Measurements from ENCODE around the gene TMEM50B.
"Not testable (repeated sequence)": the region's sequence is repeated elsewhere in the genome, so short reads cannot be mapped to it uniquely, and the experiment has no call there.

TMEM50B gene

DNA sequence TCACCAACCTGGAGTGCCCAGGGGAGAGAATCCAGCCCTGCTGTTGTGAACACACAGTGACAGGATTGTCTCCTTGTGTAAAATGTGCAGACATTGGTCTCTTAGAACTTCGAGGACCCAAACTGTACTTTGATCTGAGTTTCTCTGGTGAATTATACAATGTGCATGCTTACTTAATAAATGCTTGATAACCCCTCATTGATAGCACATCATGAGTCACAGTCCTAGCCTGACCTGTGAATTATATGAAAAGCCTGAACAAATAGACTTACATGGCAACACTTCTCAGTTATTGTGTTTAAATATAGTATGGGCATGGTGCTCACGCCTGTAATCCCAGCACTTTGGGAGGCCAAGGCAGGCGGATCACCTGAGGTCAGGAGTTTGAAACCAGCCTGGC, 53.9 kb downstream of the TMEM50B start:
- DNase-seq: no peak

DNA sequence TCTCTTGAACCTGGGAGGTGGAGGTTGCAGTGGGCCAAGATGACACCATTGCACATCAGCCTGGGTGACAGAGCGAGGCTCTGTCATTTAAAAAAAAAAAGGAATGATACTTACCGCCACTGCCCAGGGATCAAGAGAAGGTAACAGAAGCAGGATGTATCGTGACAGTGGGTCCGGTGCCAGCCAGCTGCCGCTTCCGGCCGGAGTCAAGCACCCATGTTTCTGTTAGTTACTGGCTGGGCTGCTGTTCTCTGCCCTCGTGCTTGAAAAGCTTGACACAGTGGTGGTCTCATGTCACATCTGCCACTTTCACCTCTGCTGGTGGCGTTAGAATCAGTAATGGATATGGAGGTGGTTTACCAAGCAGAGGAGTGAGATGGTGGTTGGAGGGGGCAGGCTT, 55.6 kb downstream of the TMEM50B start:
- no peak for DNase-seq

DNA sequence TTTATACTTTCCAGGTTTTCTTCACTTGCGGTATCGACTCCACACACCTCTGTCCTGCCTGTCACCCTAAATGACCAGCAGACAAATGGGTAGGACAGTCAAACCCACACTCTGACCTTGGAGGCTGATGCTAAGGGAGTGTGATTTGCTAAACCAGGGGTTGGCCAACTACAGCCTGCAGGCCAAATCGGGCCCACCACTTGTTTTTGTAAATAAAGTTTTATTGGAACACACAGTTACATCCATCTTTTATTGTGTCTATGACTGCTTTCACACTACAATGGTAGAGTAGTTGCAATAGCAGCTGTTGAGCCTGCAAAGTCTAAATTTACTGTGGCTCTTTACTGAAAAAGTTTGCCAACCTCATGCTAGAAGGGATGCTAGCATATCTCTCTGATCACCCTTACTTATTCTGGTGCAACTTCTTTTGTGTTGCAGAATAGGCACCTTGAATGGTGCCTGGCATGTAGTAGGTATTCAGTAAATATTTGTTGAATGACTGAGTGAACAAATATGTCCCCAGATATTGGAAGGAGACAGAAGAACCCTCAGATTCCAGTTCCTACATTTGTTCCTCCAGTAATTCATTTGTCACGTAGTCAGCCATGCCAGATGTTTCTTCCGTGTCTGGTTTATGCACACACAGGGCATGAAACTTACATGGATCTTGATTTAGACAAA, 57.9 kb downstream of the TMEM50B start:
- DNase-seq: no peak

DNA sequence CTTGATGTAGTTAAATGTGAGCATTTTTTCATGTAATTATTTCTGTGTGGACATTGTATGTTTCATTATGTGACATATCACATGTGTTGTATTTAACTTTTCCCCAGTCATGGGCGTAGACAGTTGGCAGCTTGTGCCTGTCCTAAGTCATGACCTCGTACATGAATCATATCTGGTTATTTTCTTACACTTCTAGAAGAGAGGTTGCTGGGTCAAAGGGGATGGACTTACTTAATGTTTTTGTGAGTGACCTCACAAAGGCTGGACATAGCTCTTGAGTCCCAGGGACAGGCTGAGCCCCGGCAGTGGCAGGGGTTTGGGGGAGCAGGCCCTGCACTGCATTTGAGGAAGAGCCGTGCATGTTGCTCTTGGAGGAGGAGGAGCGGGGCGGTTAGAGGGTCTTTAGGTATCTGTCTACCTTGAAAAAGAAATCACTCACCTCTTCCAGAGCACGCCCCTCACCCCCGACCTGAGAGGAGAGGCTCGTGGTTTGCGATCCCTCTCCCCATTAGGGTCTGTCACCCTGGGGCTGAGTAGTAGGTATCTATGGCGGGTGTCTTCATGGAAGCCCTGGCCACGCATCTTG, 60.1 kb downstream of the TMEM50B start:
- DNase-seq: no peak

DNA sequence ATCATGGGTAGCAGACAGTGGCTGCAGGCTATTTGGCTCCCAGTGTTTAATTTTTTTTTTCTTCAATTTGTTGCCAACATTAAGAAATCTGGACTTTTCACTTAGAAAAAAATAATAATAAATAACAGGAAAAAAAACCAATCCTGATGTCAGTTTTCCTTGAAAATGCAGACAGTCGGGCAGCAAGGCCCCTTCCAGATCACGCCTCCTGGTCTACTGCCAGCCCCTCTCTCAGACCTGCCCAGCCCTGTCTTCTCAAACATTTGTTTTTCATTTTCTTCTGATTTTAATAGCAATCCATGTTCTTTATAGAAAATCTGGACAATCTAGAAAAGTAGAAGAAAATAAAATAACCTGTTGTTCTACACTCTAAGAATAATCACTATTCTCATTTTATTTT, 61.1 kb downstream of the TMEM50B start:
- no peak for DNase-seq

DNA sequence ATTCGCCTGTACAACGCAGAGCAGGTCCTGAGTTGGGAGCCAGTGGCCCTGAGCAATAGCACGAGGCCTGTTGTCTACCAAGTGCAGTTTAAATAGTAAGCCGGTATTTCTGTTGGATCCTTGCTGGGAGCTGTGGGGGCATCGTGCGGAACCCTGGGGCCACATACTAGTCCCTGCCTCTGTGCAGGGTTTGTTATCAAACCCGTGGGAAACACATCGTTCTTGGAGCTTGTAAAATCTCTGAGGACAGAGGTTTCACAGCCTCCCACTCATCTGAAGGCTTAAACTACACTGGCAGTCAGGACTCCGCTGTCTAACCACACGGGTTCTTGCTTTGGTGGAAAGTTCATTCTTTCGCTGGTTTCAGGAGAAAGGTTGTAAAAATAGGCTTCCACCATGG, 64.8 kb downstream of the TMEM50B start:
- no peak for DNase-seq

DNA sequence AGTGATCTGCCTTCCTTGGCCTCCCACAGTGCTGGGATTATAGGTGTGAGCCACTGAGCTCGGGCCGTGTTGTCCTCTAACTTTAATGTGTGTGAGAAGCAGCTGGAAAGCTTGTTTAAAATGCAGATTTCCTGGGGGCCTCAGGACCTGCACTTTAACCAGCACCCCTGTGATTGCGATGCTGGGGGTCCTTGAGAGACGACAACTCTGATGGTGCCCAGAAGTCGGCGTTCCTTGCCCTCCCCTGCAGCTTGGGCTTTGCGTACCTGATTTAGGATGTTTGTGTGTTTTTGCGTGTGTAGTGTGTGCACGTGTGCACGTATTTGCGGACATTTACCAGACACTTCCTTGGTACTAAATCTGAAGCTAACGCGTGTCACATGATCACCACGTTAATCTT, 65.7 kb downstream of the TMEM50B start:
- DNase-seq: no peak

DNA sequence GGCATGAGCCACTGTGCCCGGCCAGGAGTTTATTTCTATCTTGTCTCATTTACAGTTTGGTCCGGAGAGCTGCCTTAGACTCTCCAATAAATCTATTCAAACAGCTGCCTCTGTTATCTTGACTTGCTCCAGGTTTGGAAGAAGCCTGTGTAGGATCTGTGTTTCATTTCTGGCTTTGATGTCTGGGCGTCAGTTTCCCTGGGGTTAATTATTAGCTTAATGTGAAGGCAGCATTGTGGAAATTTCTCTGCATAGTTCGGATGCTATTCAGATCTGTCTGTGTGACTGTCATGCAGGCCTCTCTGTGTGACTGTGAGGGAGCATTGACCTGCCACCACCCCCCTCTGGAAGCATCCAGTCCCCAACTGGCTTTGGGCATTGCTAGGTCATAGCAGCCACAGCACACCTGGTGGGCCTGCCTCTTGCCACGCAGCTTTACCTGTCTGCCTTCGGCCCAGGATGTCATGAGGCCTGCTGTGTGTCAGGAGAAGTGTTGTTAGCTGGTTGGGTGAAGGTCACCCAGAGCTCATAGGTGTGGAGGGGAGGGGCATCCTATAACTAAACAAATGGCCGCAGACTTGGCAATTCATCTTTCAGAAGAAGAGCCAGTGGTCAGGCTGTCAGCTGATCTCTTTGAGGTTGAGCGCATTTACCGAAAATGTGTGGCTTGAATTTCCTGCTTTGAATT, 66.8 kb downstream of the TMEM50B start:
- DNase-seq: no peak

DNA sequence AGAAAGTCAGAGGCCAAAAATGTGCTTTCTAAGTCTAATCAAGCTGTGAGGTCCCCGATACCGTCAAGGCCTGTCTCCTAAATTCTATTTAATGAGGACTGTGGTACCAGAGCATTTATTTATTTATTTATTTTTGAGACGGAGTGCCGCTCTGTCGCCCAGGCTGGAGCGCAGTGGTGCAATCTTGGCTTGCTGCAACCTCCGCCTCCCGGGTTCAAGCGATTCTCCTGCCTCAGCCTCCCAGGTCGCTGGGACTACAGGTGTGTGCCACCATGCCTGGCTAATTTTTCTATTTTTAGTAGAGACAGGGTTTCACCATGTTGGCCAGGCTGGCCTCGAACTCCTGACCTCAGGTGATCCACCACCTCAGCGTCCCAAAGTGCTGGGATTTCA, 67.3 kb downstream of the TMEM50B start:
- DNase-seq: not testable (repeated sequence)

DNA sequence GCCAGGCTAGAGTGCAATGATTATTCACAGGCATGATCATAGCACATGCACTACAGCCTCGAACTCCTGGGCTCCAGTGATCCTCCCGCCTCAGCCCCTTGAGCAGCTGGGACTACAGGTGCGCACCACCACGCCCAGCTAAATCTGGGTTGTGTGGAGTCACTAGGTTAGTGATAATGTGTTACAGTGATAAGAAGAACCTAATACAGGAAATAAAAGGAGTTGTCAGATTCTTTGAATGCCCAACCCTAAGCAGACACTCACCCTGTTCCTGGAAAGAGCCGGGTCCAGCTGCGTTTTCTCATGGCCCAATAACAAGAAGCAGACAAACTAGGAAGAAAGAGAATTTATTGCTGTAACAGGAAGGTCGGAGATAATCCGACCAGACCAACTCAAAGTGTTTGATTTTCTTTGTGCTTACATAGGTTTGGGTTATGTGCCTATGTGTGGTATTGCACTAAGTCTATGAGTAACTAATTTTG, 67.8 kb downstream of the TMEM50B start:
- DNase-seq: no peak

DNA sequence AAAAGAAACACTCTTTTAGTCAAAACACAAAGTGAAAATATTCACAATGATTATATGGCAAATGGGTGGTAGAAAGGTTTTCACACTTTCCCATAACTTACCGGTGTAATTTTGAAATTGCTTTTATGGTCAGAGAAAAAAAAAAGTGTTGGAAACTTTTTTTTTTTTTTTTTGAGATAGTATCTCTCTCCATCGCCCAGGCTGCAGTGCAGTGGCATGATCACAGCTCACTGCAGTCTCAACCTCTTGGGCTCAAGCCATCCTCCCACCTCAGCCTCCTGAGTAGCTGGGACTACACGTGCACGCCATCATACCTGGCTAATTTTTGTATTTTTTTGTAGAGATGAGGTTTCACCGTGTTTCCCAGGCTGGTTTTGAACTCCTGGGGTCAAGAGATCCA, 73.3 kb downstream of the TMEM50B start:
- DNase-seq: no peak

DNA sequence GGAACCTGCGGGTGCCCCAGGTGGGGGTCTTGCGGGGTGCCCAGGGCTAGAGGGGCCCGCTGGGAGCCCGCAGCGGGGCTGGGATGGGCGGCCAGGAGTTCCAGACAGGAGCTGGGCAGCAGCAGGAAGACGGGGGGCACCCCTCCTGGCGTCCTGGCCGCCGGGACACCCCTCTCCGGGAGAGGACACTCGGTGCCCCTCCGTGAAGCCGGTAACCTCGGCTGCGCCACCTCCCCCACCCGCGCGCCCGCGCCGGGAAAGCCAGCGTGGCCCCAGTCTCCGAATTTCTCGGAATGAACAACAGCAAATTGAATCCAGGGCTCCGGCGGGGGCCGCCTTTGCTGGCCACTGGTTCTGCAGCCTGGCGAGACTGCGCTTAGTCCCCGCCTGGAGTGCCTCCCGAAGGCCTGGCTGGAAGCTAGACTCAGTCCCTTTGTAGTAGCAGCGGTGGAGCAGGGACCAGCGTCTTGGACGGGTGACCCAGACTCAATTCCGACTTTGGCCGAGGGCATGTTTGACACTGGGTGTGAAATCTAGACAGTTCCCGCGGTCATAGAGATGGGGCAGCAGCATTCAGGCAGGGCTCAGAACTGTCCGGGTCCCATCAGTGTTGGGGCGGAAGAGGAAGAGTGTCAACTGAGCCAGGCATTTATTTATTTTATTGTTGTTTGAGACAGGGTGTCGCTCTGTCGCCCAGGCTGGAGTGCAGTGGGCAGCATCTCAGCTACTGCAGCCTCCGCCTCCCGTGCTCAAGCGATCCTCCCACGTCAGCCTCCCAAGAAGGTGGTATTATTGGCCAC, 75.8 kb downstream of the TMEM50B start:
- DNase-seq: peak; percentile 66

DNA sequence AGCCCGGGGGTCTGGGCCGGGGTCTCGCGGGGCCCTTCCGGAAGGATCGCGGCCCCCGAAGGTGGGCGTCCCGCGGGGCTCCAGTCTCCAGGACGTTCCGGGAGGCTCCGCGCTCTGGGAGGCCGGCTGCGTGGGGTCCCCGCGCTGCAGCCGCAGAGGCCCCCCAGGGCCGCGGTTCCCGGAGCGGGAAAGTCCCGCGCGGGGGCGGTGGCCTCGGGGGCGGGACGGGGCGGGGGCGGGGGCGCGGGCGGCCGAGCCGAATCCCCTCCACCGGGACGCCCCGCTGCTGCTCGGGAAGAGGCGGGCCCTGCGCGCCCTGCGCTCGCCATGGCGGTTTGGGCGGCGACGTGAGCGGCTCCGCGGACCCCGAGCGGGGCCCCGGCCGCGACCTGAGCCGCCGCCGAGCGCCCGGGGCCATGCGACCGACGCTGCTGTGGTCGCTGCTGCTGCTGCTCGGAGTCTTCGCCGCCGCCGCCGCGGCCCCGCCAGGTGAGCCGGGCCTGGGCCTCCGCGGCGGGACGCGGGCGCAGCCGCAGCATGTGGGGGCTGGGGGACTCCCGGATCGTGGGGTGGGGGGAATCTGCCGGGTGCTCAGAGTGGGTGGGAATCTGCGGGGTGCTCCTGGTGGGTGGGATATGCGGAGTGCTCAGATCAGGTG, 76.5 kb downstream of the TMEM50B start, which contains the start of gene IFNGR2:
Gene IFNGR2, plus strand, starts transcription at position 286 of the 658 bp plus-strand sequence. Its CDS starts 131 bp downstream, at position 417.
- DNase-seq: no peak

DNA sequence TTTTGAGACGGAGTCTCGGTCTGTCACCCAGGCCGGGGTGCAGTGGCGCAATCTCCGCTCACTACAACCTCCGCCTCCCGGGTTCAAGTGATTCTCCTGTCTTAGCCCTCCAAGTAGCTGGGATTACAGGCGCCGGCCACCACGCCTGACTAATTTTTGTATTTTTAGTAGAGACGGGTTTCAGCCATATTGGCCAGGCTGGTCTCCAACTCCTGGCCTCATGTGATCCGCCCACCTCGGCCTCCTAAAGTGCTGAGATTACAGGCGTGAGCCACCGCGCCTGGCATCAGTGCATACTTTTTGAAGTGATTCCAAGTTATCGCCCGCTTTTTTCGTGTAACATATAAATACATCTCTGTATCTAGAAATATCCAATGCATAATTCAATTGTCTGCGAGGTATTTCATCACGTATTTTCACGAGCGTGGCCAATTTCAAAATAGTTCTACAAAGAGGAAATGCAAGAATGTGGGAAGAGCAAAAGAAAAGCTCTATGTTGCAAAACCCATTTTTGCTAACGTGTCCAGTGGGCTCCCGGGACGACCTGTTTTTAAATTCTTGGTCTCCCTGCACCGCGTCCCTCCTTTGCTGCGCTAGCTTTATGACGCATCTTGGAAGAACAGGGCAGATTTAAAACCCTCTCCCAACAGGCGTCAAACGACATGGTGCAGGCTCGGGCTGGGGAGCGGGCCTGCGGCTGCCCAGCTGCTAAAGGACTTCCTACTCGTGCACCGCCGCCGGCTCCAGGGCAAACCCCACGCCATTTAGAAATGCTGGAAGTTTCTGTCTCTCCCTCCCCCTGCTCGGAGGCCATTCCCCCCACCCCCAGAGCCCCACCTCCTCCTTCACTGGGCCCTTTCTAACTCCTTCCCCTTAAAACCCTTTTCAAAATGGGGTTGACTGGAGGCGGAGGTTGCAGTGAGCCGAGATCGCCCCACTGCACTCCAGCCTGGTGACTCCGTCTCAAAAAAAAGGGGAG, 77.5 kb downstream of the TMEM50B start:
- DNase-seq: peak; percentile 33

DNA sequence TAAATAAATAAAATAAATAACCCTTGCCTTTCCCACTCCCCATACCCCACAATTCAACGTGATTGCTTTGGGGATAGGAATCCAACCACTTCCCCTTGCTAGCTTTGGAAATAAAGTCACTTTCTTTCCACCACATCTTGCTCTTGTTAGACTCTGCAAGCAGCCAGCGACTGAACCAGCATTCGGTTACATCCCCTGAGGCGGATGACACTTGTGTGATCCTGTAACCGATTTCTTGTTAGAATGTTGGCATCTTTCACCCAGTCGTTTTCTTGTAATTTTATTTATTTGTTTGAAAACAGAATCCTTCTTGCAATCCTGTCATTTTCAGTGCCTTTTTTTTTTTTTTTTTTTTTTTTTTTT, 78.2 kb downstream of the TMEM50B start:
- DNase-seq: no peak

All from midbrain (tissue), 1 donor.